Stimulated activated CD8-positive, alpha-beta memory T cell treated with anti-CD3 and anti-CD28 coated beads, Interleukin-15, amount 100 ng/mL, for 48 hours (primary cell): Measurements from ENCODE around the gene STRBP.

Source experiments
- DNase-seq, 2 donors: peaks; one replicate each; pipeline ENCODE4 v3.0.0-alpha.2; 2020; ENCODE audit warnings: low read depth in 2 of 2

Gene STRBP

DNA sequence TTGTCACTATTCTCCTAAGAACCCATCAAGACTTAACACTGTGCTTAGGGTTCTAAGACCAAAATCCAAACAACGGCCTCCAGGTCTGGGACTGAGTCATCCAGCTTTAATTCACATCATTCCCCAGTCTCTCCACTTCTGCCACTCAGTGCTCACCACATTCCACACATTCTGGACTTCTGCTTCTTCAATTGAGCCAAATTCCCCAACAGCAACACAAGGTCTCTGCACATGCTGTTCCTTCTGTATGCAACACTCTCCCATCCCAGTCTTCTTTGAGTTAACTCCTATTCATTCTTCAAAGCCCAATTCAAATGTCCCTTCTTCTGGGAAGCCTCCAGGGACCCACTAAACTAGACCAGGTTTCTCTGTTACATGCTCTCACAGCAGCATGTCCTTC is 137.1 kb downstream of the STRBP start:
- DNase-seq = no peak

DNA sequence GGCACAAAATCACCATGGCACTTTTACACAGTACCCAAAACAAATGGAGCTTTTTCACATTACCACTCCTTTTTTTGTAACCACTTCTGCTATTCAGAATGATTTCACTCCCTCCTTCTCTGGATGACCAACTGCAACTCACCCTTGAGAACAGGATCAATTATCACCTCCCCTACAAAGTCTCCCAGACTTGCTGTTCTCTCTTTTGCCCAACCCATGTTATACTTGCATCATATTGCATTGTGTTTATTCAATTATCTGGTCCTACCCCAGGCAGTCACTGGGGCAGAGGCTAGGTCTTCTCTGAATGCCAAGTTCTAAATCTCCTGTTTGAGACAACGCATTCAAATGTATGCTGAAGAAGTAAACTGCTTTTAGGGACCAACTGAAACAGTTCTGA is 139.0 kb downstream of the STRBP start:
- no peak for DNase-seq

DNA sequence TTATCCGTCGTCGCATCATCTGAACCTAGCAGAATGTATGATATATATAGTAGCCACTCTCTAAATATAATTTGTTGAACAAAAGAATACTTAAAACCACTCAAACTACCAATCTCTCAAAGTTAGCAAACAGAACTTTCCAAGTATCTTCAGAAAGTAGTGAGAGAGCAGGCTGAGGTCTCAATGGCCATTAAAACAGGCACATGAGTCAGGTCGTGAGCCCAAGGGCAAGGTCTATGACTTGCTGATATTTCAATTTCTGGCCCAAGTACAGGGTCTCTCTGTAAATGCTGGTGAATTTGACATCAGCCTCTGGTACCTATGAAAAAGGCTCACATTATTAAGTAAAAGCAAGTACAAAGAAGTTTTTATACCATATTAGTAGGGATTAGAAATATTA is 139.8 kb downstream of the STRBP start:
- DNase-seq = no peak

DNA sequence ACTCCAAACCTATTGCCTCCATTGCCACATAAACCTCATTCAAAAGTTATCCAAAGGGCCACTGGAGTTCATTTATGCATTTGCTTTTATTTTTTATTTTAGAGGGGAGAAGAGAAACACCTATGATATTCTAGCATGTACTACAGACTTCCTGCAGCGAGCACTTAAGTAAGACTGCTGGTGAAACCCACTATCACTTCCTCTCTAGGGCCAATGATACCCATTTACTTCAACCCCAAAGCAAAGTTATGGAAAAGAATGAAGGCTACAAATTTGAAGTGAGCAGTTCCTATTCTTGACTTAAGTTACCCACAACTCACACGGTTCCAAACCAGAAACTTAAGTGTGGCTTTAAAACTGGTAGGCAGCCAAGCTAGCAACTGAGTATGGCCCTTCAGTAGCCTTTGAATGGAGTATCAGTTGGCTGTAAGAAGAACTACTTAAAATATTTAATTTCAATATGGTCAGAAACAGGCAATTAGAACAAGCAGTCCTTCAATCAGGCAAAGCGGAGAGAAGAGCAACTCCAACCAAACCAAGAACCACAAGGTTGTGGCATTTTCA is 140.8 kb downstream of the STRBP start:
- DNase-seq = no peak

DNA sequence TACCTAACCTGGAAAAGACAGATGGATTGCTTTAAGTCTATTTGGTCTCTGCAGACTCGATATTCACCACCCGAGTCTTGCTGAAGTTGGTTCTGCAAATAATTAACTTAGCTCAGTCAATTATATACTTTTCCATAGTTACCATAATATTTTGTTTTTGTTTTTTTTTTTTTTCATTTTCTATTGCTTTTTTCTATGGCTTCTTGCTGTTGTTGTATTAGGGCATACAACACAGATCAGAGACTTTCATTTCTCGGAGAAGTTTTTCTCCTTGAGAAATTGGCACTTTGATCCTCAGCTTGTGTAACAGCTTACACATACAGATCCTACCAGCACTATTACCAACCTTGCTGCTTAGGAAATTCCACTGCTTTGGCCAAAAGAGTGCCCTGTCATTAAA is 146.9 kb downstream of the STRBP start:
- DNase-seq = no peak

DNA sequence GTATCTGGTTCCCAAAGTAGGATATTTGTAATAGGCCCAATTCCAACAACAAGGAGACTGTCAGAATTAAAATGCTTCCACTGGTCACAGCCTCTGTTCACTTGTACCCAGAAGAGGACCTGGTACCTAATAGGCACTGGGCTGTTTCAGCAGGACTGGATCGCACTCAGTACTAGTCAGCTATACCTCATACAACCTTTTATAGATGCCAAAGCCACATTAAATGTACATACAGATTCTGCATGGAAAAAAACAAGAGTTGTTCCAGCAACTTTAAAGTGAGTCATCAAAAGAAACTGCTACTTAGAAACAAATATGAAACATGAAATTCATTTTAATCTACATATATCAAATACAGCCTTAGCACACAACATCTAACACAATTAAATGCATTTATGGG is 147.4 kb downstream of the STRBP start:
- DNase-seq = no peak

DNA sequence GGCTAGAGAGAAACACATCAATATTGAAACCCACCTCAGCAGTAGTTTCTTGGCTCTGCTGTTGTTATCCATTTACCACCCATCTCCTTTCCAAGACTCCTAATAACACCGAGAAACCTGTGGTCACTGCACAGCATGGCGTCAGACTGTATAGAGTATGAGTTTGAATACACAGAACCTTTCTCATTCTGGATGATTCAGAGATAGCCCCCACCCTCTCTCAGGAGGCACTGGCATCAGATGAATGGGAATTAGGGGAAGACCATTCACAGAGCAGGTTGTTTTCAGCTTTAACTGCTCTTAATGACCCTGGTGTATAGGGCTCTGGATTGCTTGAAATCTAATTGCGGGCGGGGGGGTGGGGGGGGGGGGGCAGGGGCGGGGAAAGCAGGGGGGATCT is 148.3 kb downstream of the STRBP start:
- DNase-seq = no peak

DNA sequence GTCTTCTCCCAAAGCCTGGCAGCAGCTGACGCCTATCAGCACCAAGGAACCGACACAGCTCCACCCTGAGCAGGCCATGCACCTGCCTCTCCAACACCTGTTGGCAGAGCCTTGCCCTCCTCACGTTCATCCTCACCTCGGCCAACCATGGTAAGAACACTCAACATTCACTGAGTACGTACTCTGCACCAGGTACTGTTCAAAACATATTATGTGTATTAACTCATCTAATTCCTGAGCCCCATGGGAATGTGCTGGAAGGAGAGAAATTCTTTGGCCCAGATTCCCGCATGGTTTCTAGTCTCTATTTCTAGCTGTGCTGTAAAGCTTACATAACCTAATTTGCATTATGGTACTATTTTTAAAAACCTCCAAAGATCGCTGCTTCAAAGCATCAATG is 148.8 kb downstream of the STRBP start:
- no peak for DNase-seq

DNA sequence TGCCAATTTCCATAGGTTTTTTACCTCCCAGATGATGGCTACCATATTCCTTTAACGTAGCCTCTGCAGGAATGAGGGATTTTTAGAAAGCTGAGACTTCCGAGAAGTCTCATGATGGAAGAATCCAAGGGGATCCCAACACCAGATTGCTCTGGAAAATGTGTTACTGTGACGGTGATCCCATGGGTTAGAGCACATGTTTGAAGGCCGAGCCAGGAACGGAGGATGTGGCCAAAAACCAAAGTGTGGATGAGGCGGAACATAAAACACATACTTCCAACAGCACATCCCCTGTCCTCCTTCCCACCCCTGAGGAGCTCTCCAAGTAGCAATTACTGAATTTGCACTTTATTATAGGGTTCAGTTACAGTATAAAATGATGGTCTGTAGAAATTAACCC is 152.3 kb downstream of the STRBP start:
- DNase-seq = no peak

DNA sequence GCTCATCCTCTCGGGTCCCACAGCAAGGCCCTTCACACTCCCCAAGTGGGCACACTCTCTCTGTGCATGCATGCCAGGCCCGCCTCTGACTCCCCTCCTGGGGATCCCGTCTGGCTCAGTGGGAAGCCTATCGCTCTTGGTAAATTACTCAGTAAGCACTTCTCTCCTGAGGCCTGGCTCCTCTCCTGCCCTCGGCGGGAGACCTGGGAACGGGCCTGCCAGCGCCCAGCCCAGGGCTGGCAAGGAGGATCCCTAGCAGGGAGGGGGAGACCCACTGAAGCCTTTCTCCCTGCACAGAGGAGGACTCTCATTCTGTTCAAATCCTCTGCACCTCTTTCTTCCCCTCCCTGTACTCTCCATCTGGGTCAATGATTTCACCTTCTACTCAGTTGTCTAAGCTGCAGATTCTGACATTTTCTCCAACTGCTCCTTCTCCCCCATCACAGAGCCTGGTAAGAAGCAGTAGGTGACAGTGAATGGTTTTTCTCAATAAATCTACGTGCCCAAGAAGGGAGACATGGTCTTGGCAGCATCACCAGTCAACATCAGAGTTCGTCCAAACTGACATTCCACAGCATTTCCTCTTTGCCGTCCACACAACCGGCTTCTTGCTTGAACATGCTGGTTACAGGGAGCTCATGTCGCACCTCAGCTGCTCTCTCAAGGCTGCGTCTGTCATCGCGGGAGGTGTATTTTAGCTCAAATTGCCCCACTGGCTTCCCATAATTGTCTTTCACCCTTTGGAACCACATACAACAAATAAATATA is 153.1 kb downstream of the STRBP start:
- no peak for DNase-seq

DNA sequence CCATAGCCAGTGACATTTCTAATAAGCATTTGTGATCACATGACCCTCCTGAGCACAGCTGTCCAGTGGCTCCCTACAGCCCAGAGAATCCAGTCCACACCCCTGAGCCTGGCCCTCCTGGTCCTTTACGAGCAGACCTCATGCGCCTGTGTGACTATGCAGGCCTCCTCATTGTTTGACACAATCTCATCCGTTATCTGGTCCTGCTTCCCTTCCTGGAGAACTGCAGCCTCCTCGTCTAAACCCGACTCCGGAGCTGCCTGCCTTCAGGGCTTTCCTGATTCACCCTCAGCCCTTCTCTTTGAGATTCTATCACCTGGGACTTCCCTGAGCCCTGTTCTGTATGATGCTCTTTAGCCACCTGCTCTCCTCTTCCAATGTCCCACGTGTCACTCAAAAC is 155.2 kb downstream of the STRBP start:
- no peak for DNase-seq

DNA sequence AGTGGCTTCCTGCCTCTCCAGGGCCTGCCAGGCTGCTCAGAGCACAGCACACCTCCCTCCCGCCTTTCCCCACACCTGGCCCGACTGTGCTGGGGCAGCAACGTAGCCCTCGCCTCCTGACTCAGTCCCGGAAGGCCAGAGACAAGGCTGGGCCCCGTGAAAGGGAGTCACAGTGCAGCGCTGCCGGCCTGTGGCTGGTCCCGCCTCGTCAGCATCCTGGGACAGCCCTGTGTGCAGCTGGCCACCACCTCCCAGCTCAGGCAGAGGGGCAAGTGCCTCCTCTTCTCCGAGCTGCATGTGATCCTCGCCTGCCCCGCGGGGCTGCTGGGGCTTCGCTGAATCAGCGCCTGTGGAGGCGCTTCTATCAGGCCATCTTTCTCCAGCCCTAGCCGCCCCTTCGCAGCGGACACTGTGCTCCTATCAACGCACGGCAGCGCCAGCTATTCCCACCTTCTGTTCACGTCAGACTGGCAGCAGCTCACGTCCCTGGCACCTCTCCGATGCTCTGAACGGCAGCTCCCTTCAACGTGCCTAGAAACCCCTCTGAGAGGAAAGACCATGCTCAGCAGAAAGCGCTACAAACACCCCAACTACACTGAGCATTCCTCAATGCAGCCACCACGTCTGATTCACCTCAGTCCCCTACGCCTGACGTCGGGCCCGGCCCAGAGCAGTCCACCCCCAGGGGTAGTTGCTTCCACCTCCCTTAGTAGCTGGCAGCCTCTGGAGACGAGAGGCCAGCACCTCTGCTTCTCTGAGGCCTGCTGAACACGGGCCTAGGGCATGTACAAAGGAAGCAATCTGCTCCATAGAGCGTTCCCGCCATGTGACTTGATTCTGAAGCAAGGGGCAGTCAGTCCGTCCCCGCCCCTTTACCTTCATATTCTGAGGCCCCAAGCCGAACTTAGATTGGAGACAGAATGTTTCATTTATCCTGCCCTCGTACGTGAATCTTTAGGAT is 156.1 kb downstream of the STRBP start:
- no peak for DNase-seq

DNA sequence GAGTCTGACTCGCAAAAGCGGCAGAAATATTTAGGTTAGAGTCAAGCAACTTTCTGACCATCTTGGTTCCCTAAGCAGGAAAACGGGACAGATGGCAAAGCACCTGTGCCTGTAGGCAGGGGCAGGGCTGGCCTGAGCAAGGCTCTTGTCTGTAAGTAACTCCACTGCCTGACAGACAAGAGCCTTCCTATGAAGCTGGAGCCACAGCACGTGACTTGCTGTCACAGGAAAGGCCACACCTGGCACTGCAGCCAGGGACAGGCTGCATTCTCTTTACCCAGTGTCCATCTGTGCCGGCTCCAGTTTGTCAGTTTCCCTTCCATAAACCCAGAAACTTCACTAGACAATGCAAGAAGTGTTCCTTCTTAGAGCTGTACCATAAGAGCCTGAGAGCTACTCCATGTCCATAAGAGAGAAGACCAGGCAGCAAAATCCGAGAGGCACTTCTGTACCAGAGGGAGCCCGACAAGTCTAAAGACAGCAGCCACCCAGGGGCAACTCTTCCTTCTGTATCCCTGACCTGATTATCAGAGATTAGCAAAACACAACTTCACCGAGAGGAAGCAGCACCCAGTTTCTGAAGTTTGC is 156.9 kb downstream of the STRBP start:
- no peak for DNase-seq

DNA sequence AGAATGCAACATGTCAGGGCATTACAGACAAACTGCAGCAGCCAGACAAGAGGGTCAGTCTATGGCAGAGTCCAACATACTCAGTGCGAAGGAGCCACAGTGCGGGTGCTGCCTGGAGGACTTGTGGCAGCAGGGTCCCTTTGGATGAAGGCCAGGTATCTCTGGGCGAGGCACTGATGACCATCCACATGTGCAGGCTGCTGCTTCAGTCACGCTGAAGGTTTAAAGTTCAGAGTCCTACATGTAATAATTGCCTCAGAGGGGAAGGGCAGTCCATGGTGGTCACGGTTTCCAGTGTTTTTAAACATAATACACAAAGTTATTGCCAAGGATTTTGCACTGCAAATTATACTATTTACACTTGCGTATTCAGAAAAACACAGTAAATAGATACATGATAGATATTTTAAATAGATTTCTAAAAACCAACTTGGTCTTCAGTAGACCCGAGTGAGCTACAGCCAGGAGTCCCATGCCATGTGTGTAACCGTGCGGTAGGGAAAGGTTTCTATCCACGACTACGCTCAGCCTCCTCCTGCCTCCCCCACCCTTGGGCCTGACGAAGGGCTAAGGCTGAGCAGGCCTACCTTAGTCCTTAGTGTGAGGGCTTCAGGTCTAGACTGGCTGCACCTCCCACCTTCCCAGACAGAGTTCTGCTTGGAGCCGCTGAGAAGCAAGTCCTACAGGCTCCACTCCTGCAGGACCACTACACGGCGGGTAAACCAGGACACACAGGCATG is 158.7 kb downstream of the STRBP start:
- no peak for DNase-seq

DNA sequence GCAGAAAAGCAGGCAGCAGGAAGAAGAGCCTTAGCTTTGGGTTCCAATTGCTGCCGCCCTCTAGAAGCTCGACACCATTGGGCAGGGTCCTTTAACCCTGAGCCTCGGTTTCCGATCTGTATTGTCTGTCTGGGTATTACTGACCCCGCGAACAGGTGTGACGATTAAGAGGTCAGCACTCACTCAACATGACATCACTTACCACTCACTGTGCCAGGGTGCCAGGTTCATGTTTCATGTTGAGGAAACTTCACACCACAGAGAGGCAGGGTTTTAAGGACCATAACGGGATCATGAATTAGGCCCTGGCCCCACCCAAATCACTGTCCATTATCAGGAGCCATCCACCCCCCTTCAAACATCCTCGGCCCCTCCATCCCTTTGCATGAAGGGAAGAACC is 159.4 kb downstream of the STRBP start:
- no peak for DNase-seq

DNA sequence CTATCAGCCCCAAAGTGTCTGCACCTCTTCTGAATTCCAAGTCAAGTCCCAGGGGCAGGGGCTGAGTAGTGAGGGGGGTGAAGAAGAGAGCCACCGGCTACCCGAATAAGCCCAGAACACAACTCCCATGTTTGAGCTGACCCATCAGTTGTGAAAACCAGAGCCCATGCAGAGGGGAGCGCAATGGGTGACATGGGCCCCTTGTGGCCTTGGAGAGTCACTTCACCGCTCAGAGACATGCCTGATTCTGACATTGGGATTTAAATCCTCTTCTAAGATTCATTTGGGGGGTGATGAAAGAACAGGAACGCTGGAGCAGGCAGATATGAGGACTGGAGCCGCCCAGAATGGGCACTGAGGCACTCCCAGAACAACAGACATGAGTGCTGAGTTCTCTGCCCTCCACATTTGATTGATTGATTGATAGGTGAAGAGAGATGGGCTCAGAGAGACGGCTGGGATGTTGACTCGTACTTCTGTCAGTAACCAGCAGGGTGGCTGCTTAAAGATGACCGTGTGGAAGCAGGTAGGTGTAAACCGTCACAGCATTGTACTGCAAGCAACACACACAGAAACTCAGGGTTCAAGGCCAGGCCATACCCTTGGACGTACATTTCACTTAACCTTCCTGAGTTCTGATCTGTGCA is 160.6 kb downstream of the STRBP start:
- no peak for DNase-seq

DNA sequence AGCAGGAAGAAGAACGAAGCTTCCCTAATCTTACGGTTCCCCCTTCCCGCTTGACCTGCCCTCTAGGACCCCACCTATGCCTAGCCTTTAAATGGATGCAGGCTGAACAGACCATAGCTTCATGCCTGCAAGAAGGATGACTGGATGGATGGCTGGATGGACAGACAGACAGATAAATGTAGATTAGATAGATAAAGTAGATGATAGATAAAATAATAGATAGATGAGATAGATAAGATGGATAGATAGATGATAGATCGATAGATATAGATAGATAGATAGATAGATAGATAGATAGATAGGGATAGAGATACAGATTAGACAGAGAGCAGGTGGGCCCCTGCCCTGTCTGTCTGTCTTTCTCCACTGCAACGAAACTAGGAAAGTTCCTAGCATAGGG is 162.9 kb downstream of the STRBP start:
- DNase-seq = no peak

DNA sequence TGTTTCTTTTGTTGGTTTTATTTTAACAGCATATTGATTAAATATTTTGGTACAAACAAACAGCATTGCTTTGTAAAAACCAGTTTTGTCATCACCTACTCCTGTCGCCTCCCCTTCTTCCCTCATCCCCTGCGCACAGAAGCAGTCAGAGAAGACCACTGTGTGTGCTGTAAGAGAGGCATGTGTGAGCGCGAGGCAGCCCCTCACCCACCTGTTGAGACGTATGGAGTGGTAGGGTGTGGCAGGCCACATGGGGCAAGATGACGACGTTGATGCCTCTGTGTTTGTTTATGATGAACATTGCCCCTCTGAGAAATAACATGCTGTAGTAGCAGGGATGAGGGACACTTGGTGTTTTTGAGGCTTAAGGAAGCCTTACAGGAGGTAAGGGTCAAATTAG is 163.6 kb downstream of the STRBP start:
- no peak for DNase-seq

DNA sequence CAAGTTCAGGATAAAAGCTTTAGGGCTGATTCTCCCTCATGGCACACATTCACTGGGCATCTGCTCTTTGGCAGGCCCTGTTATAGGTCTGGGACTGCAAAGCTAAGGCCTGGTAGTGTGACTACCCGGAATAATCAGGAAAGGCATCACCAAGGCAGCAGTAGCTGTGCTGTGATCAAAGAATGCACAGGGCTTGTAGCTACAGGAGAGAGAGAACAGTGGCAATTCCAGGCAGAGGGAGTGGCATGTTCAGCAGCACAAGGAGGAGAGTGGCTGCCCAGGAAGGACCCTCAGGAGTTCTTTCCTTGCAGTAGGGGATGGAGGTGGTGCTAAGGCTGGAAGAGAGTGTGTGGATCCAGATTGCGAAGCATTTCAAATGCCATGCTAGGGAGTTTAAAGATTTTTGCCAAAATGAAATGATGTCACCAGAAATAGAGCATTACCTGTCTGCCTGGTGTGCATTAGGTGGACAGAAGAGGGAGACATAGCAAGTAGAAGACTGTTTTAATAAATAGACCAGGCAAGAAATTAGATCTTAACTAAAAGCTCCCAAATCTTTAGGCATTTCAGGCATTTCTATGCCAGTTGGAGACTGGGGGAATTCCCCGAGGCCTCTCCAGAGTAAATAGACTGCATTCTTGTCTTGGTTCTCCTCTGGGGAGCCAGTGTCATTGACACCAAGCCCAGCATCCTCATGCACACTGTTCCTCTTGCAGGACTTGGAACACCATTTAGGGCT is 165.8 kb downstream of the STRBP start:
- no peak for DNase-seq

DNA sequence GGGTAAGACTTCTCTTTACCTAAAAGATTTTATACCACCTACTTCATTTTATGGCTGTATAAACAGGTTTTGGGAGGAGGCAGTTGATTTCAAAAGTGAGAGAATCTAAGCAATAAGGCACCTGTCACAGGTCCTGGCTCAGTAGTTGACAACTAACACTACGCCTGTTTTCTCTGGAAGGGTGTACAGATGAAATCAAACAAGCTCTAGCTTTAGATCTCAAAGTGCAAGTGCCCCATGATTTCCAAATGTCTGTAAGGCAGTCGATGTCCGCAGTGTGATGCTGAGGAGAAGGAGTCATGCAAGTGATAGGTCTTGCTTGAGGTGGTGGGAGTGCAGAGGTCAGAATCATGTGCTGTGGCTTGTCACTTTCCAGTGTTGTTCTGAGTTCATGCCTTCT is 168.8 kb downstream of the STRBP start:
- DNase-seq = no peak
